GM21423 (cell line): Measurements from ENCODE around the gene SCGB2A2.

ENCODE experiments used
- ATAC-seq: cut with Tn5 transposase; IDR thresholded peaks from one replicate; pipeline ENCODE4 v1.9.1; 2021; ENCODE audit warnings: mild to moderate bottlenecking, moderate library complexity; ENCODE audit not compliant: unreplicated experiment

The SCGB2A2 gene

DNA sequence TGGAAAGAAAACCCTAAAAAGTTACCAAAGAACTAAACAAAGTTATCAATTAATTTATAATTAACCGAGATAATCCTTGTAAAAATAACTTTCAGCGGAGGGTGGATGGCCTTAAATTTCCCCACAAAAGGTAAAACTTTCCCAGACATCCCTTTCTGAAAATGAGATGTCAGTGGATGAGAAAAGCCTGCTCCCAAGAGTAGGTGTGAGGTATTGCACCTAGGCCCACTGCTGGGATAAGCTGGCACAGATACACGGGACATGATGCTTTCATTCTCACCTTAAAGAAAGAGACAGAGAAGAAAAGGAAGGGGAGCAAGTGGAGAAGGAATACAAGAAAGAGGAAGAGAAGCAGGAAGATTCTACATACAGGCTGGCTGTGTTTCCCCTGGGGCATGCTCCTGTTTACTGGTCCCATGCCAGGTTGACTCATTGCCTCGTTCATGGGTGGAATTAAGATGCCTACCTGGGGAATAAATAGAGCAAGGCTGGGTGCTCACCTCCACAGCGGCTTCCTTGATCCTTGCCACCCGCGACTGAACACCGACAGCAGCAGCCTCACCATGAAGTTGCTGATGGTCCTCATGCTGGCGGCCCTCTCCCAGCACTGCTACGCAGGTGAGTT, at the start of gene SCGB2A2:
SCGB2A2 (plus strand) TSS at position 505 of the 625 bp plus-strand sequence; CDS start at position 564, 59 bp downstream.
- ATAC-seq, result no peak

GRCh38 chr11:62221498-62221897, 48.5 kb upstream of the SCGB2A2 start:
- no peak for ATAC-seq

DNA sequence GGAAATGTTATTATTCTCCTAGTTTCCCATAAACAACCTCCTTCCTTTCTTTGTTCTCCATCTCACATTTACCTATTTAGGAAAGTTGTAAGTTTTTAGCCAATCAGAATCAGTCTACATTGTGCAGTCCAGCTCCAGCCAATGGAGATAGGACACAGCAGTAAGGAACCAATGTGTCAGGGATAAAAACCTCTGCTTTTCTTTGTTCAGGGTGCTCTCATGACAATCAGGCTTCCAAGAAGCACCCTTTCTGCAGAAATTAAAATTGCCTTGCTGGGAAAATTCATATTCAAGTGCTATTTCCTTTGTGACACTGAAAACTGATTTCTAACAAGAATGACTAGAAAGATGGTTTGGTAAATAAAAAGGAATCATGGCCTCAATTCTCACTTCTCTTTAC, 46.9 kb upstream of the SCGB2A2 start:
- no peak for ATAC-seq

GRCh38 chr11:62233730-62234129, 36.2 kb upstream of the SCGB2A2 start:
- no peak for ATAC-seq

DNA sequence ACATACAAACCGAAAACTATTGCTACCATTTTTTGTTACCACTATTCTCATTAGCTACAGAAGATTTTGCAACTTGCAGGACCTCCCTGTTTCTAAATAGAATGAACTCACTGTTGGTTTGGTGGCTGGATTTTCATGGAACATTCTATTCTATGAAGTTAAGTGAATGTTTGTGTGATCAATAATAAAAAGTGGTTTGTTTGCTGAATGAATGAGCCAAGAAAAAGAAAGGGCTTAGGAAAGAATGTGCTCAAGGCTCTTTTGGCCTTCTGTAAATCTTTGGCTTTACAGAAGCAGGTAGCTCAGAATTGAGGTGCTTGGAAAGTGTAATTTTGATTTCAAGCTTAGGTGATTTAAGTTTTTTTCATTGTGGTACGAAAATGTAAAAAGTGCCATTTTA, 33.8 kb upstream of the SCGB2A2 start:
- ATAC-seq, result no peak

GRCh38 chr11:62237499-62237898, 32.5 kb upstream of the SCGB2A2 start:
- ATAC-seq, result no peak

- ATAC-seq, result no peak
Measured at GRCh38 chr11:62238151-62238550, 31.8 kb upstream of the SCGB2A2 start.

GRCh38 chr11:62241095-62241494, 28.9 kb upstream of the SCGB2A2 start:
- no peak for ATAC-seq

DNA sequence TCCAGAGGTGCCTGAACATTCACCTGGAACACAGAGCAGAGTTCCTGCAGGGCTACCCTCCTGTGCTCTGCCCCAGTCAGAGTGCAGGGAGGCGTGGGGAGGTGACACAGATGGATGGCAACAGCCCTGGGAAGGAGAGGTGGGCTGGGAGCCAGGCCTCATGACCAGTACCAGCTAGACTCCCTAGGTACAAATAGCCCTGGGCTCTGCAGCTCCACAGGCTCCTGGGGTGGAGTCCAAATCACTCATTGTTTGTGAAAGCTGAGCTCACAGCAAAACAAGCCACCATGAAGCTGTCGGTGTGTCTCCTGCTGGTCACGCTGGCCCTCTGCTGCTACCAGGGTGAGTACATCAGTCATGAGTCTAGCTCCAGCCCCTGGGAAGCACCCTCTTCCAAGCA, 27.9 kb upstream of the SCGB2A2 start, which contains the start of gene SCGB1D2:
SCGB1D2 (plus strand) TSS at position 219 of the 400 bp plus-strand sequence; CDS start at position 288, 69 bp downstream.
- no peak for ATAC-seq

DNA sequence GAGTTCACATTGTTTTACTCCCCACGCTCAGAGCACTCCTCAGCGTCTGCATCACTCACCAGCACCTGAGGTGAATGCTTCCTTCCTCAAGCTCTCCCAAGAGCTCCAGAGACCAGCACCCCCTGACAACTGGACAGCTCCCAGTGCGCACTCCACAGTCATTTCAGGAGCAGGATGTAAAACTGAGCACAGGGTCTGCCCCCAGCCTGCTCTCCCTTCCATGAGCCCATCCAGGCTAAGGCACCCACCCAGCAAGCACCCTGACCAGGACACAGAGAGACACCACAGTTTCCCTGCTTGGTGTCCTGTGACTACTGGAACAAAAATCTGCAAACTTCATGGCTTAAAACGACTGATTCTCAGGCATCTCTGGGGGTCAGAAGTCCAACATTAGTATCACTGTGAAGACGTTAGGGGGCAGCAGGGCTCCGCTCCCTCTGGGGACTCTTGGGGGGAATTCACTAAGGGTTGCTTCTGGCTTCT, 24.6 kb upstream of the SCGB2A2 start:
- ATAC-seq, result no peak

DNA sequence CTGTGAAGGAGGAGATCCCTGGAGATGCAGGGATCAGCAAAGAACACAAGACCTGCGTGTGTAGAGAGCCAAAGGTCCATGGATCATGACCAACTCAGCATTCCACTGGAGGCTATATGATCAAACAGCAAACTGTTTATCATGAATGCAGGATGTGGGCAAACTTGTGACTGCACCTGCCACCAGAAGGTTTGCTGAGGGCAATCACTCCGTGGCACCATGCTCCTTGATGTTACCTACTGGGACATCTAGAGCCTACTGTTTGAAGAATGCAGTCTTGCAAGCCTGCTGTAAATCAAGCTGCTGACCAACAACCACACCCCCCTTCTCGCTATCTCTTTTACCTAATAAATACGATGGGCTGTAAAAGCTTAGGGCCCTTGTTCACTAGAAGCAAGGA, 18.3 kb upstream of the SCGB2A2 start:
- no peak for ATAC-seq

GRCh38 chr11:62253999-62254542, 15.9 kb upstream of the SCGB2A2 start:
- ATAC-seq, result no peak

- ATAC-seq, result no peak
Measured at GRCh38 chr11:62256281-62256680, 13.7 kb upstream of the SCGB2A2 start.

- ATAC-seq, result no peak
Measured at GRCh38 chr11:62260261-62260953, 9.6 kb upstream of the SCGB2A2 start.

DNA sequence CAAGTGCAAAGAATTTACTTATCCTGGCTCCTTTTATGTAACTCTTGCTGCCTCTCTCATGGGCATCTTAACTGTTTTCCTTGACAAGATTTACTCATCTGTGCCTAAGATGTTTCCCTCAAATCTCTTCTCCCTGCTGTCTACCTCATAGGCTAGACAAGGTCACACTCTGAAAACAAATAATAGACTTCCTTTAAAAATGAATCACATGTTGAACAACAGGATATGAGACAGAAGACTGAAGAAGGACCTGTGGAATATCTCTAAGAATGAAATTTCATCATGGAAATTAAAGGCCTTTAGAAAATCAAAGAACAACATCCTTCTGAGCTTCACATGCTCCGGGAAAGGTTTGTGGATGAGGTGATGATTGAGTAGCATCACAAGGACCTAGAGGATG, 6.0 kb upstream of the SCGB2A2 start:
- no peak for ATAC-seq

GRCh38 chr11:62266558-62266957, 3.4 kb upstream of the SCGB2A2 start:
- no peak for ATAC-seq

- ATAC-seq, result no peak
Measured at GRCh38 chr11:62267050-62267449, 2.9 kb upstream of the SCGB2A2 start.

- ATAC-seq, result no peak
Measured at GRCh38 chr11:62267576-62267975, 2.4 kb upstream of the SCGB2A2 start.

DNA sequence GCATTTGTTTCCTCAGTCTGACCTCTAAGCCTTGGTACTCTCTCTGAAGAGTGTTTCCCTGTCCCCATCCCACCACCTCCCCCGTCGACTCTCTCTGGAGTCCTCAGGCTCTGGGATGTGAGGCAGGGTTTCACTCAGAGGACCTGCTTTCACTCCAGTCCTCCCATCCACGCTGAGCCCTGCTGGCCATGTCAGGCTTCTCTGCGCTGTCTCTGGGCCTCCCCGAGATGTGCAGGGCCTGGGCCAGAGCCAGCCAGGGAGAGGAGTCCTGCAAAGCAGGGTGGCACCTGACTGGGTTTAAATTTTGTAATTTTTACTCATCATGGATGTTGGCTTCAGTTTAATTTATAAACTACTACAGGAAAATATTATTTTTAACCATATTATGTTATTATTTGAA, 3.3 kb downstream of the SCGB2A2 start:
- no peak for ATAC-seq

- ATAC-seq, result no peak
Measured at GRCh38 chr11:62273789-62274275, 3.9 kb downstream of the SCGB2A2 start.

DNA sequence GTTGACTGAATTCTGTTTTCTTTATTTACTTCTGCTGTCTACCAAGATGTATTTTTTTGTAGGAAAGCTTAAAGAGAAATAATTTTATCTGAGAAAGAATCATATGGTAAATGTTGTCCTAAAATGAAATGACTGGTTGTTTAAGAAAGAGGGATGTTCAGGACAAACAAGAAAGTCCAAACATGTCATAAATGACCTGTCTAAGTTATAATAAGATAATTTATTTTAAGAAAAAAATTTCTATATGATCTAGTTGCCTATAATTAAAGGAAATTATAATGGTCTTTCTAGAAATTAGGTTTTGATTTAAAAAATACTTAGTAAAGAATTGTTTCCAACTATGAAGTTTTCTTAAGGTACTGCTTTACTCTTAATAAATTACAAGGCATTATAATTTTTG, 10.5 kb downstream of the SCGB2A2 start:
- ATAC-seq, result no peak

DNA sequence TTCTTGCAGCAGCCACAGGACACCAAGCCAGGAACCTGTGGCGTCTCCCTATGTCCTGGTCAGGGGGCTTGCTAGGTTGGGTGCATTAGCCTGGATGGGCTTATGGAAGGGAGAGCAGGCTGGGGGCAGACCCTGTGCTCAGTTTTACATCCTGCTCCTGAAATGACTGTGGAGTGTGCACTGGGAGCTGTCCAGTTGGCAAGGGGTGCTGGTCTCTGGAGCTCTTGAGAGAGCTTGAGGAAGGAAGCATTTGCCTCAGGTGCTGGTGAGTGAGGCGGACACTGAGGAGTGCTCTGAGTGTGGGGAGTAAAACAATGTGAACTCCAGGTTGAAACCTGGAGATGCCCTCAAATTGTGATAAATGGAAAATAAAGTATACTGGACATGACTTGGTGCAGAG, 25.5 kb downstream of the SCGB2A2 start:
- no peak for ATAC-seq
